Breast epithelium (tissue), 4 donors: ENCODE results near the gene ZIC4. TPM values are rescaled to one million over a fixed set of nuclear protein-coding genes. Genes with fewer than 3 reads are reported as not detected.

Experiments used
- DNase-seq, 2 donors: peaks; one replicate each; pipeline ENCODE4 v3.0.0-alpha.2; 2019; ENCODE audit warnings: low spot score in 2 of 2
- H3K27ac ChIP-seq, 2 donors: fragments of 200-600 bp; sonication (generic) in 1 of 2; one replicate each; pipeline ENCODE4 v1.5.1; 2016 to 2019; ENCODE audit warnings: mild to moderate bottlenecking in 1 of 2
- H3K27me3 ChIP-seq, 2 donors: fragments of 200-600 bp; sonication (generic) in 1 of 2; one replicate each; pipeline versions ENCODE4 v1.5.1 to v1.6.0; 2017 to 2019; ENCODE audit warnings: control low read depth in 1 of 2, mild to moderate bottlenecking in 1 of 2
- H3K36me3 ChIP-seq: fragments of 200-600 bp; one replicate; pipeline ENCODE4 v1.5.1; 2019
- H3K4me1 ChIP-seq, 2 donors: fragments of 200-600 bp; sonication (generic); one replicate each; pipeline ENCODE4 v1.5.1; 2016 to 2019; ENCODE audit warnings: control low read depth in 1 of 2
- H3K4me3 ChIP-seq, 3 donors: fragments of 200-600 bp; sonication (generic); 1 replicate in 2 of 3; 2 replicates in 1 of 3; pipeline ENCODE4 v1.5.1; 2016 to 2019; ENCODE audit warnings: mild to moderate bottlenecking in 3 of 3, moderate library complexity in 2 of 3
- H3K9me3 ChIP-seq, 2 donors: fragments of 200-600 bp; sonication (generic) in 1 of 2; one replicate each; pipeline ENCODE4 v1.5.1; 2016 to 2019; ENCODE audit warnings: control low read depth in 1 of 2
- CTCF ChIP-seq, 3 donors: fragments of 450-650 bp; IDR thresholded peaks; one replicate each; pipeline ENCODE4 v1.5.1; 2016 to 2017; ENCODE audit warnings: antibody characterized with exemption in 3 of 3, mild to moderate bottlenecking in 3 of 3, moderate library complexity in 3 of 3
- POLR2A ChIP-seq: fragments of 450-650 bp; IDR thresholded peaks from one replicate; pipeline ENCODE4 v1.6.1; 2016; ENCODE audit warnings: antibody characterized with exemption, mild to moderate bottlenecking, moderate library complexity
- POLR2AphosphoS5 ChIP-seq, 3 donors: sonication (generic); formaldehyde crosslinking; IDR thresholded peaks; one replicate each; pipeline ENCODE4 v1.6.1; 2017; ENCODE audit warnings: antibody characterized with exemption in 3 of 3
- intact Hi-C: fragments of 100-400 bp; cut with DNase I; formaldehyde crosslinking; loops from one replicate; pipeline ENCODE4 v1.15.1; 2023; ENCODE audit warnings: low total_unique reads
- total RNA-seq, 3 donors: library from RNA; depleted of rRNA; stranded (reverse); fragments of >200 nt; gene quantifications; one replicate each; pipeline ENCODE4 v1.1.0, GENCODE V29; 2016

The ZIC4 gene
- total RNA-seq, 3 donors from 2014 or later = under 0.01 to 0.15 TPM; not detected in 1

GRCh38 chr3:147368561-147369221 lies 37.7 kb downstream of the ZIC4 start:
- H3K27ac ChIP-seq = no peak overlapping the region

GRCh38 chr3:147368151-147368550 lies 38.2 kb downstream of the ZIC4 start:
- no peaks in the 10 kb centered on the region for H3K36me3 ChIP-seq
- no peaks in the 10 kb centered on the region for H3K4me1 ChIP-seq
- TF ChIP-seq CTCF (IDR thresholded peaks at IDR 0.05) = no peak
- TF ChIP-seq POLR2AphosphoS5 (IDR thresholded peaks at IDR 0.05) = no peak
- no peak for TF ChIP-seq POLR2A
- no peak for DNase-seq
- H3K27ac ChIP-seq = no peak overlapping the region
- H3K9me3 ChIP-seq = no peaks in the 10 kb centered on the region
- intact Hi-C loops = no loop called here
- H3K4me3 ChIP-seq = no peak overlapping the region
- peaks cover 0 to 91% of the 10 kb centered on the region in 2 donors for H3K27me3 ChIP-seq

More at GRCh38 chr3:147368561-147369221, 37.7 kb downstream of the ZIC4 start:
- H3K27me3 ChIP-seq = peaks cover 0 to 95% of the 10 kb centered on the region in 2 donors
- no peak for DNase-seq
- TF ChIP-seq CTCF (IDR thresholded peaks at IDR 0.05) = no peak
- TF ChIP-seq POLR2AphosphoS5 (IDR thresholded peaks at IDR 0.05) = no peak
- TF ChIP-seq POLR2A = no peak
- H3K4me3 ChIP-seq = no peak overlapping the region
- H3K36me3 ChIP-seq = no peaks in the 10 kb centered on the region
- no peaks in the 10 kb centered on the region for H3K9me3 ChIP-seq
- intact Hi-C loops = no loop called here
- H3K4me1 ChIP-seq = no peaks in the 10 kb centered on the region

DNA sequence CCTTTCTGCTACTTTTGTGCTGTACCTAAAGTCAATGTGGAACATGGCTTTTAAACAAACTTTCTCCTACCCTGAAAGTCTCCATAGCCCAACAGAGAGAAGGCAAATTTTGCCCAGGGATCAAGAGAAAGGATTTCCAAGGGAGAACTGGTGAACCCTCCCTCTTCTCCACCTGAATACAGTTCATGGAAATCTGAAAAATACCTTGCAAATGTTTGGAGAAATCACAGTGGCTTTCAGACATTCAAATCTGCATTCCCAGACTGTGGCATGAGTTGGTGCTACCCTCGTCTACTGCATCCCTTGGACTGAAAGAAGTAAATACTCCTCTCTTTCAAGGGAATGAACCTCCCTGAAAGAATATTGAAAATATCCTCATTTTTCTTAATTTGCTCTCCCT lies 38.7 kb downstream of the ZIC4 start:
- Histone ChIP-seq H3K9me3 (no peaks in the 10 kb centered on the region), H3K4me1 (no peaks in the 10 kb centered on the region), H3K4me3 (no peak overlapping the region), H3K27ac (no peak overlapping the region), H3K36me3 (no peaks in the 10 kb centered on the region), H3K27me3 (peaks cover 0 to 86% of the 10 kb centered on the region in 2 donors)
- intact Hi-C loops = no loop called here
- no peak for TF ChIP-seq POLR2A
- TF ChIP-seq CTCF (IDR thresholded peaks at IDR 0.05) = no peak
- TF ChIP-seq POLR2AphosphoS5 (IDR thresholded peaks at IDR 0.05) = no peak
- no peak for DNase-seq

DNA sequence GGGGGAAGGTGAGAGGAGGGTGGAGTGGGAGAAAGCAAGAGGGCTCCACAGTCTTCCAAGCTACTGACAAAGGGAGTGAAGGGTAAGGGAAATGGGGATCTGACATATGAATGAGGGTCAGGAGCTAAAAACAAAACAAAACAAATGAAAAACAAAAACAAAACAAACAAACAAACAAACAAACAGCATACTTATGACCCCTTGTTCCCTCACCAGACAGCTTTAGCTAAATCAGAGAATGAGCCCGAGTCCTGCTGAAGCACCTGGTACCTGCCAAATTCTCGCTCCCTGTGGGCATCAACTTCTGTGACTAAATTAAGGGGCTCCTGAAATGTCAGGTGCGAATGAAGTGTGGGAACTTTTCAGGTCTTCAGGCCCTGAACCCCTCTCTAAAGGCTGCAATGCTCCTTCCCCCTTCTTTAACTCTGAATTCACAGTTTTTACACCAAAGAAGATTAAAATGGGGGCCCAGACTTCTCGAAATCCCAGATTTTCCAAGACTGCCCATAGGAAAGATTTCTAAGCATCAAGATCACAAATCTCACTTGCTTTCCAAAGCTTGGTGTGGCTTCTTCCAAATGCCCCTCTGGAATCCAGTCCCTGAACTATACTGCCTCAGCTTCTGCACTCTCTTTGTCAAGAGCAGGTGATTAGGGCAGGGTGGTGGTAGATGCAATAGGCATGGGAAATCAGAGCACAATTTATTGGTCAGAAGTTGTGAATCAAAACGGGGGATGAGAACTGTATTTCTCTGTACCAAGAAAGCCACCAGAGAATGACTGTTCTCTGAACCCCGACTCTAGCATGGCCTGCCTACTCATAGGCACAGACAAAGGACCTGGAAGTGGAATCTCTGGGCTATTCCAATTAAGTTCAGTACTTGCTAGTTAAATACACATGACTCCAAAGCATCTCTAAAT lies 40.9 kb downstream of the ZIC4 start:
- DNase-seq = no peak
- H3K36me3 ChIP-seq = no peaks in the 10 kb centered on the region
- H3K27me3 ChIP-seq = peaks cover 0 to 79% of the 10 kb centered on the region in 2 donors
- H3K4me1 ChIP-seq = no peaks in the 10 kb centered on the region
- no peak overlapping the region for H3K27ac ChIP-seq
- TF ChIP-seq POLR2A (no peak), POLR2AphosphoS5 (IDR thresholded peaks at IDR 0.05) (no peak), CTCF (IDR thresholded peaks at IDR 0.05) (no peak)
- intact Hi-C loops = no loop called here
- no peaks in the 10 kb centered on the region for H3K9me3 ChIP-seq
- H3K4me3 ChIP-seq = no peak overlapping the region

- TF ChIP-seq POLR2A = no peak
- TF ChIP-seq POLR2AphosphoS5 (IDR thresholded peaks at IDR 0.05) = no peak
- no peak for TF ChIP-seq CTCF (IDR thresholded peaks at IDR 0.05)
- Histone ChIP-seq H3K36me3 (no peaks in the 10 kb centered on the region), H3K27ac (no peak overlapping the region), H3K27me3 (peaks cover 0 to 79% of the 10 kb centered on the region in 2 donors), H3K4me1 (no peaks in the 10 kb centered on the region), H3K9me3 (no peaks in the 10 kb centered on the region), H3K4me3 (no peak overlapping the region)
- intact Hi-C loops = no loop called here
- no peak for DNase-seq
Measured at GRCh38 chr3:147364771-147365170, 41.6 kb downstream of the ZIC4 start.
